DOHH2 (cell line): ENCODE measurements around the gene NENF.

Experiments
- H3F3A ChIP-seq: fragments of 200-600 bp; sonication (generic), shearing (Covaris generic); 2 replicates; pipeline ENCODE4 v1.6.0; 2016; ENCODE audit warnings: antibody characterized with exemption, mild to moderate bottlenecking; ENCODE audit not compliant: control insufficient read depth, insufficient read depth
- H3K27ac ChIP-seq: fragments of 200-600 bp; sonication (generic); 2 replicates; pipeline ENCODE4 v1.5.1; 2014; ENCODE audit warnings: low read depth, mild to moderate bottlenecking, low read length, moderate library complexity
- H3K27me3 ChIP-seq: fragments of 200-600 bp; sonication (generic); 2 replicates; pipeline ENCODE4 v1.6.1; 2014; ENCODE audit warnings: mild to moderate bottlenecking, low read length, mixed read lengths; ENCODE audit not compliant: control insufficient read depth
- H3K36me3 ChIP-seq: fragments of 200-600 bp; sonication (generic); 2 replicates; pipeline ENCODE4 v1.6.1; 2014; ENCODE audit warnings: mild to moderate bottlenecking, low read length, moderate library complexity, mixed read lengths; ENCODE audit not compliant: control insufficient read depth
- H3K4me1 ChIP-seq: fragments of 200-600 bp; sonication (generic); 2 replicates; pipeline ENCODE4 v1.6.1; 2014; ENCODE audit warnings: mild to moderate bottlenecking, low read length, mixed read lengths; ENCODE audit not compliant: control insufficient read depth
- H3K4me2 ChIP-seq: fragments of 200-600 bp; sonication (generic); 2 replicates; pipeline ENCODE4 v1.6.0; 2014; ENCODE audit warnings: mild to moderate bottlenecking, low read length, moderate library complexity
- H3K4me3 ChIP-seq: fragments of 200-600 bp; sonication (generic); 2 replicates; pipeline ENCODE4 v1.5.1; 2014; ENCODE audit warnings: mild to moderate bottlenecking, low read length, mixed read lengths
- H3K79me2 ChIP-seq: fragments of 200-600 bp; sonication (generic); 2 replicates; pipeline ENCODE4 v1.6.1; 2014; ENCODE audit warnings: mild to moderate bottlenecking, low read length, mixed read lengths; ENCODE audit not compliant: control insufficient read depth
- H3K9me2 ChIP-seq: fragments of 200-600 bp; sonication (generic); replicated peaks from 2 replicates; pipeline ENCODE4 v1.6.1; 2014; ENCODE audit warnings: mild to moderate bottlenecking, low read length, mixed read lengths; ENCODE audit not compliant: control insufficient read depth
- H3K9me3 ChIP-seq: fragments of 200-600 bp; sonication (generic); 2 replicates; pipeline ENCODE4 v1.6.1; 2014; ENCODE audit warnings: antibody characterized with exemption, low read length, mixed read lengths; ENCODE audit not compliant: control insufficient read depth, insufficient read depth
- H4K20me1 ChIP-seq: fragments of 200-600 bp; sonication (generic); 2 replicates; pipeline ENCODE4 v1.6.0; 2014; ENCODE audit warnings: low read depth, mild to moderate bottlenecking, antibody characterized with exemption, low read length, moderate library complexity; ENCODE audit not compliant: control insufficient read depth, insufficient read depth
- CTCF ChIP-seq: fragments of 200-600 bp; sonication (generic); IDR thresholded peaks from one replicate; pipeline ENCODE4 v1.5.1; 2014; ENCODE audit warnings: antibody characterized with exemption, mild to moderate bottlenecking, low read depth, low read length; ENCODE audit not compliant: poor library complexity, severe bottlenecking
- EZH2phosphoT487 ChIP-seq: fragments of 200-600 bp; sonication (generic); IDR thresholded peaks from 2 replicates; pipeline ENCODE4 v1.6.1; 2017; ENCODE audit warnings: borderline replicate concordance, mild to moderate bottlenecking, antibody characterized with exemption, low read length, moderate library complexity, mixed read lengths

Gene NENF

GRCh38 chr1:212431644-212432043 lies 1.1 kb upstream of the NENF start:
- Histone ChIP-seq H3K36me3 (no peaks in the 10 kb centered on the region), H3K79me2 (peaks cover 25% of the 10 kb centered on the region), H3K4me3 (no peak overlapping the region), H3K4me1 (peaks cover 20% of the 10 kb centered on the region), H3F3A (no peaks in the 10 kb centered on the region), H3K9me3 (no peaks in the 10 kb centered on the region), H3K27me3 (0 out of 2 replicates have a peak, but pooled peaks cover 2% of the 10 kb centered on the region), H3K4me2 (peak overlapping the region; percentile 73; the same call in 1 of the 2 replicates), H4K20me1 (no peaks in the 10 kb centered on the region), H3K27ac (no peak overlapping the region), H3K9me2 (no peaks in the 10 kb centered on the region)
- no peak for TF ChIP-seq CTCF

GRCh38 chr1:212432272-212432660 lies 454 bp upstream of the NENF start:
- no peaks in the 10 kb centered on the region for H4K20me1 ChIP-seq
- H3F3A ChIP-seq: no peaks in the 10 kb centered on the region
- TF ChIP-seq CTCF (no peak), EZH2phosphoT487 (no peak)
- H3K4me2 ChIP-seq: peak overlapping the region; percentile 73
- H3K27ac ChIP-seq: no peak overlapping the region
- H3K79me2 ChIP-seq: peaks cover 28% of the 10 kb centered on the region
- no peaks in the 10 kb centered on the region for H3K36me3 ChIP-seq
- peaks cover 22% of the 10 kb centered on the region for H3K4me1 ChIP-seq
- no peaks in the 10 kb centered on the region for H3K9me2 ChIP-seq
- 0 out of 2 replicates have a peak, but pooled peaks cover 2% of the 10 kb centered on the region for H3K27me3 ChIP-seq
- no peaks in the 10 kb centered on the region for H3K9me3 ChIP-seq
- H3K4me3 ChIP-seq: peak overlapping the region; percentile 74

- Histone ChIP-seq H3K9me2 (no peaks in the 10 kb centered on the region), H3K27me3 (no peaks in the 10 kb centered on the region), H3K36me3 (no peaks in the 10 kb centered on the region), H3K9me3 (no peaks in the 10 kb centered on the region), H3K4me3 (peak overlapping the region; percentile 75), H3K4me2 (peak overlapping the region; percentile 76), H3F3A (no peaks in the 10 kb centered on the region), H4K20me1 (no peaks in the 10 kb centered on the region), H3K4me1 (peaks cover 23% of the 10 kb centered on the region), H3K27ac (no peak overlapping the region), H3K79me2 (peaks cover 40% of the 10 kb centered on the region)
- TF ChIP-seq EZH2phosphoT487: no peak
- TF ChIP-seq CTCF: no peak
These were observed 1.1 kb downstream of the NENF start for GRCh38 chr1:212433577-212434462.
